ENCODE measurements around the gene CALHM6.
"Not testable (repeated sequence)": the region's sequence is repeated elsewhere in the genome, so short reads cannot be mapped to it uniquely, and the experiment has no call there.

CALHM6 gene

GRCh38 chr6:116485559-116486184, 24.5 kb downstream of the CALHM6 start:
- DNase-seq = no peak

GRCh38 chr6:116491610-116492330, 30.6 kb downstream of the CALHM6 start:
- DNase-seq = no peak

GRCh38 chr6:116492331-116493067, 31.3 kb downstream of the CALHM6 start:
- no peak for DNase-seq

DNA sequence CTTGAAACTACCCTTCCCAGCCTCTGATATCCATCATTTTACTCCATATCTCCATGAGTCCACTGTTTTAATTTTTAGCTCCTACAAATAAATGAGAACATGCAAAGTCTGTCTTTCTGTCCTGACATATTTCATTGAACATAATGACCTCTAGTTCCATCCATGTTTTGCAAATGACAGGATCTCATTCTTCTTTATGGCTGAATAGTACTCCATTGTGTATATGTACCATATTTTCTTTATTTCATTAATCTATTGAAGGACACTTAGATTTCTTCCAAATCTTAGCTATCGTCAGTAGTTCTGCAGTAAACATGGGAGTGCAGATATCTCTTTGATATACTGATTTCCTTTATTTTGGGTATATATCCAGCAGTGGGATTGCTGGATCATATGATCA, 34.0 kb downstream of the CALHM6 start:
- DNase-seq = not testable (repeated sequence)

GRCh38 chr6:116497113-116497676, 36.0 kb downstream of the CALHM6 start:
- DNase-seq = no peak

DNA sequence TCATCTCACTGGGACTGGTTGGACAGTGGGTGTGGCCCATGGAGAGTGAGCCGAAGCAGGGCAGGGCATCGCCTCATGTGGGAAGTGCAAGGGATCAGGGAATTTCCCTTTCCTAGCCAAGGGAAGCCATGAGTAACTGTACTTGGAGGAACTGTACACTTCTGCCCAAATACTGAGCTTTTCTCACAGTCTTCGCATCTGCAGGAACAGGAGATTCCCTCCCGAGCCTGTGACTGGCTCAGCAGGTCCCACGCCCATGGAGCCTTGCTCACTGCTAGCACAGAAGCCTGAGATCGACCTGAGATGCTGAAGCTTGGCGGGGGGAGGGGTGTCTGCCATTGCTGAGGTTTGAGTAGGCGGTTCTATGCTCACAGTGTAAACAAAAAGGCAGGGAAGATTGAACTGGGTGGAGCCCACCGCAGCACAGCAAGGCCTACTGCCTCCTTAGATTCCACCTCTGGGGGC, 39.8 kb downstream of the CALHM6 start:
- DNase-seq = no peak

DNA sequence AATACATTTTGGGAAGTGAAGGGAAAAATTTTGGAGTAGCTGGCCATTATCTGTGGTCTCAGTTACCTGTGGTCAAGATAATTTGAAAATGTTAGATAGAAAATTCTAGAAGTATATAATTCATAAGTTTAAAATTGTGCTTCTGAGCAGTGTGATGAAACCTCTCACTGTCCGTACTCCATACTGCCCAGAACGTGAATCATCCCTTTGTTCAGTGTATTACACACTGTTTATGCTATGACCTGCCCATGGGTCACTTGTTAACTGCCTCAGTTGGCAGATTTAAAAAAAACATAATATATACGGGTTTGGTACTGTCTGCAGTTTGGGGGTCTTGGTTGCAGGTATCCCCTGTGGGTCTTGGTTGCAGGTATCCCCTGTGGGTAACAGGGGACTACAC, 46.1 kb downstream of the CALHM6 start:
- no peak for DNase-seq

DNA sequence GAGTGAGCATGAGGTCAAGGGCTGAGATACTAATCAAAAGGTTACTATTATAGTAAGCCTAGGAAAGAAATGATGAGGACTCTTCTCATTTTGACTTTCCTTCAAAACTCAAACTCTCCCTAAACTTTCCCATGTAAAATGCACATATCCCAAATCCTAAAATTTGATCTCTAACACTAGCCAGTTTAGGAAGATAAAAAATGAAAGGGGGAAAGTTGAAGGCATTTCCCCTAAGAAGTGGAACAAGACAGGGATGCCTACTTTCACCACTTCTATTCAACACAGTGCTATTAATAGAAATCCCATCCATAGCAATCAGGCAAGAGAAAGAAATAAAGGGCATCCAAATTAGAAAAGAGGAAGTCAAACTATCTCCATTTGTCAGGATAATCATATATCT, 47.4 kb downstream of the CALHM6 start:
- no peak for DNase-seq

DNA sequence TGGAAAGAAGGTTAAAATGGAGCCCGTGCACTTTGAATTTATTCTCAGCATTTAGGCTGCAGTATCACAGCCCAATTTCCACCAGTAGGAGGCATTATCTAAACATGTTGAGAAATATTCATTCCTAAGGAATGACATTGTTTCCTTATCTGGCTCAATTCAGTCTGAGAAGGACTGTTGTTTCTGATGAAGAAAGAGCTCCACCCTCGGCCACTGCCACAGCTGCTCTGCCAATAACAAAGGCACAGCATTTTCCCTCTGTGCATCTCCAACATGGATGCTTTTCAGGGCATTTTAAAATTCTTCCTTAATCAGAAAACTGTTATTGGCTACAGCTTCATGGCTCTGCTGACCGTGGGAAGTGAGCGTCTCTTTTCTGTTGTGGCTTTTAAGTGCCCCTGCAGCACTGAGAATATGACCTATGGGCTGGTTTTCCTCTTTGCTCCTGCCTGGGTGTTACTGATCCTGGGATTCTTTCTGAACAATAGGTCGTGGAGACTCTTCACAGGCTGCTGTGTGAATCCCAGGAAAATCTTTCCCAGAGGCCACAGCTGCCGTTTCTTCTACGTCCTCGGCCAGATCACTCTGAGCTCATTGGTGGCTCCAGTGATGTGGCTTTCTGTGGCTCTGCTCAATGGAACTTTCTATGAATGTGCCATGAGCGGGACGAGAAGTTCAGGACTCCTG, 50.4 kb downstream of the CALHM6 start, which contains the start of gene CALHM5:
CALHM5 (plus strand) TSS at position 216 of the 687 bp plus-strand sequence; CDS start at position 274, 58 bp downstream.
- peak; percentile 9 for DNase-seq

- no peak for DNase-seq
Measured at GRCh38 chr6:116512111-116512559, 51.0 kb downstream of the CALHM6 start.

GRCh38 chr6:116512734-116513133, 51.6 kb downstream of the CALHM6 start:
- DNase-seq = no peak

Data from 8988T (cell line).